ENCODE results near the gene AMY1B. TPM values are rescaled to one million over a fixed set of nuclear protein-coding genes. Genes with fewer than 3 reads are reported as not detected.
"Not testable (repeated sequence)": the region's sequence is repeated elsewhere in the genome, so short reads cannot be mapped to it uniquely, and the experiment has no call there.

The AMY1B gene
- total RNA-seq, 6 donors from 2014 or later = 0.57 to 6.8 (median 1.6) TPM; not detected in 1

GRCh38 chr1:103654133-103654532, 41.9 kb downstream of the AMY1B start:
- H3K27ac ChIP-seq; H3K9me3 ChIP-seq; DNase-seq; H3K27me3 ChIP-seq; ATAC-seq (ENCODE audit: low FRiP score in 2 of 2); H3K4me3 ChIP-seq; H3K4me1 ChIP-seq; H3K36me3 ChIP-seq: not testable (repeated sequence)
- no CpG with 5 or more reads among the region's 6 CpGs for WGBS, 2 donors

- H3K36me3 ChIP-seq, H3K27me3 ChIP-seq, H3K27ac ChIP-seq, H3K4me3 ChIP-seq, H3K9me3 ChIP-seq, DNase-seq, H3K4me1 ChIP-seq: not testable (repeated sequence)
- WGBS, 2 donors = no CpG with 5 or more reads among the region's 4 CpGs
- peak; percentile 64 to 95 for ATAC-seq (ENCODE audit: low FRiP score in 2 of 2)
These were observed 45.1 kb downstream of the AMY1B start for GRCh38 chr1:103650889-103651288.

- H3K27ac ChIP-seq, DNase-seq, H3K4me3 ChIP-seq, H3K27me3 ChIP-seq, H3K9me3 ChIP-seq, H3K4me1 ChIP-seq, H3K36me3 ChIP-seq: not testable (repeated sequence)
- WGBS, 2 donors = no CpG with 5 or more reads among the region's 3 CpGs
- ATAC-seq (ENCODE audit: low FRiP score in 2 of 2) = peak; percentile 11 to 46
These were observed 45.7 kb downstream of the AMY1B start for GRCh38 chr1:103650305-103650704.

- DNase-seq; H3K4me1 ChIP-seq; H3K9me3 ChIP-seq; H3K4me3 ChIP-seq; H3K36me3 ChIP-seq; H3K27ac ChIP-seq; ATAC-seq (ENCODE audit: low FRiP score in 2 of 2); H3K27me3 ChIP-seq: not testable (repeated sequence)
- no CpG with 5 or more reads among the region's 3 CpGs for WGBS, 2 donors
These were observed 52.1 kb downstream of the AMY1B start for GRCh38 chr1:103643908-103644307.

- DNase-seq; H3K27me3 ChIP-seq; H3K9me3 ChIP-seq; H3K4me3 ChIP-seq; H3K4me1 ChIP-seq; ATAC-seq (ENCODE audit: low FRiP score in 2 of 2); H3K36me3 ChIP-seq; H3K27ac ChIP-seq: not testable (repeated sequence)
- WGBS, 2 donors = no CpG with 5 or more reads among the region's 3 CpGs
These were observed 54.8 kb downstream of the AMY1B start for GRCh38 chr1:103641194-103641593.

Small RNA genes lying within 50 kb of the gene (small RNA-seq; reads per million reads assigned to genes)
- 0 reads per million in 4 donors for gene AC105272.1

Other genes with a start within 250 kb of the AMY1B start
- 100 to 1,000 TPM in 1 of 6 donors, 10 to 100 TPM in 5; 20.4 to 150 (median 48.4) TPM for gene RNPC3, start 170.5 kb downstream of the AMY1B start, total RNA-seq
- gene AMY2B, start 124.6 kb downstream of the AMY1B start, total RNA-seq = 10 to 100 TPM; 12.5 to 73.3 (median 23.8) TPM
- gene AMY2A, start 78.8 kb downstream of the AMY1B start, total RNA-seq = 1 to 10 TPM in 1 of 6 donors, under 1 TPM in 2, not detected in 3; 0.29 to 1.8 (median 0.77) TPM
- 1 to 10 TPM in 3 of 6 donors, not detected in 3; 1.2 to 3.3 (median 1.3) TPM for gene AMY1A, start 40.5 kb downstream of the AMY1B start, total RNA-seq
- gene AMY1C, start 53.7 kb upstream of the AMY1B start, total RNA-seq = 10 to 100 TPM in 3 of 6 donors, 1 to 10 TPM in 2, not detected in 1; 5.2 to 32.2 (median 12.0) TPM